Activated CD4-positive, alpha-beta T cell treated with anti-CD3 and anti-CD28 coated beads for 36 hours (primary cell): Measurements from ENCODE around the gene SKA3. TPM values are rescaled to one million over a fixed set of nuclear protein-coding genes. Genes with fewer than 3 reads are reported as not detected.
A peak's percentile ranks its signal among the peaks of the same experiment; 100 is the strongest.
"Not testable (repeated sequence)": the region's sequence is repeated elsewhere in the genome, so short reads cannot be mapped to it uniquely, and the experiment has no call there.

Experiments
- ATAC-seq: fragments of 200-7000 bp; cut with Tn5 transposase; one replicate; pipeline ENCODE4 v1.10.0; 2021; ENCODE audit warnings: mild to moderate bottlenecking, moderate library complexity
- CTCF ChIA-PET: fragments of 350-600 bp; sonication (Branson Sonifier 250); formaldehyde crosslinking; loops from one replicate; lab custom pipeline; 2021; ENCODE audit warnings: antibody characterized with exemption; lab: Charles Lee
- POLR2A ChIA-PET: fragments of 350-600 bp; sonication (Branson Sonifier 250); formaldehyde crosslinking; loops from one replicate; lab custom pipeline; 2021; ENCODE audit warnings: antibody characterized with exemption, inconsistent platforms; lab: Charles Lee
- DNase-seq: peaks from one replicate; pipeline ENCODE4 v3.0.0-alpha.2; 2020
- H3K27ac Mint-ChIP-seq: one replicate; pipeline ENCODE4 v1.8.0; 2021; ENCODE audit warnings: mixed read lengths
- H3K27me3 Mint-ChIP-seq: one replicate; pipeline ENCODE4 v1.8.0; 2021; ENCODE audit warnings: mixed read lengths
- H3K36me3 Mint-ChIP-seq: one replicate; pipeline ENCODE4 v1.8.0; 2021; ENCODE audit warnings: low read depth, mixed read lengths
- H3K4me1 Mint-ChIP-seq: one replicate; pipeline ENCODE4 v1.8.0; 2021; ENCODE audit warnings: mixed read lengths
- H3K4me3 Mint-ChIP-seq: one replicate; pipeline ENCODE4 v1.8.0; 2021; ENCODE audit warnings: mild to moderate bottlenecking, moderate library complexity, mixed read lengths
- H3K9me3 Mint-ChIP-seq: one replicate; pipeline ENCODE4 v1.8.0; 2021; ENCODE audit warnings: low read depth, mixed read lengths
- intact Hi-C, 2 experiments: fragments of 100-400 bp; cut with DNase I in 1 of 2; cut with micrococcal nuclease in 1 of 2; formaldehyde crosslinking; loops; one replicate each; pipeline versions ENCODE4 v1.14.2 to v1.15.1; 2022 to 2024; cut with DNase I, micrococcal nuclease
- total RNA-seq, 2 experiments: library from RNA; stranded (reverse); gene quantifications; one replicate each; pipeline ENCODE4 v1.2.3, GENCODE V29; 2021

The SKA3 gene
- total RNA-seq, 2 experiments from 2014 or later: 40.7 to 53.7 TPM

GRCh38 chr13:21202767-21203531 is 26.6 kb upstream of the SKA3 start:
- ChIA-PET POLR2A (no interaction called here), CTCF (no interaction called here)
- intact Hi-C loops: no loop called here
- Mint-ChIP-seq H3K27me3 (peaks cover 3% of the 10 kb centered on the region), H3K4me1 (no peaks in the 10 kb centered on the region), H3K27ac (no peak overlapping the region), H3K9me3 (no peaks in the 10 kb centered on the region), H3K36me3 (no peaks in the 10 kb centered on the region), H3K4me3 (no peak overlapping the region)
- ATAC-seq: no peak
- DNase-seq: no peak

DNA sequence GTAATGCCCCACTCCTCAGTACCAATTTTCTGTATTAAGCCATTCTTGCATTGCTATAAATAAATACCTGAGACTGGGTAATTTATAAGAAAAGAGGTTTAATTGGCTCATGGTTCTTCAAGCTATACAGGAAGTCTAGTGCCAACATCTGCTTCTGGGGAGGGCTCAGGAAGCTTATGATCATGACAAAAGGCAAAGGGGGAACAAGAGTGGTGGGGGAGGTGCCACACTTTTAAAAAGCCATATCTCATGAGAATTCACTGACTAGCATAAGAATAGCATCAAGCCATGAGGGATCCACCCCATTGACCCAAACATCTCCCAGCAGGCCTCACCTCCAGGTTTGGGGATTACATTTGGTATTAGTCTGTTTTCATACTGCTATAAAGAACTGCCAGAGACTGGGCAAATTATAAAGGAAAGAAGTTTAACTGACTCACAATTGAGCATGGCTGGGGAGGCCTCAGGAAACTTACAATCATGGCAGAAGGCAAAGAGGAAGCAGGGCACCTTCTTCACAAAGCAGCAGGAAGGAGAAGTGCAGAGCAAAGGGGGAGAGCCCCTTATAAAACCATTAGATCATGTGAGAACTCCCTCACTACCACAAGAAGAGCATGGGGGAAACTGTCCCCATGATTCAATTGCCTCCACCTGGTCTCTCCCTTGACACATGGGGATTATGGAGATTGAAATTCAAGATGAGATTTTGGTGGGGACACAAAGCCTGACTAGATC is 25.3 kb upstream of the SKA3 start:
- H3K36me3 Mint-ChIP-seq, H3K9me3 Mint-ChIP-seq, DNase-seq, H3K27me3 Mint-ChIP-seq, H3K27ac Mint-ChIP-seq, ATAC-seq, H3K4me1 Mint-ChIP-seq, H3K4me3 Mint-ChIP-seq, CTCF ChIA-PET, intact Hi-C loops, POLR2A ChIA-PET: not testable (repeated sequence)

DNA sequence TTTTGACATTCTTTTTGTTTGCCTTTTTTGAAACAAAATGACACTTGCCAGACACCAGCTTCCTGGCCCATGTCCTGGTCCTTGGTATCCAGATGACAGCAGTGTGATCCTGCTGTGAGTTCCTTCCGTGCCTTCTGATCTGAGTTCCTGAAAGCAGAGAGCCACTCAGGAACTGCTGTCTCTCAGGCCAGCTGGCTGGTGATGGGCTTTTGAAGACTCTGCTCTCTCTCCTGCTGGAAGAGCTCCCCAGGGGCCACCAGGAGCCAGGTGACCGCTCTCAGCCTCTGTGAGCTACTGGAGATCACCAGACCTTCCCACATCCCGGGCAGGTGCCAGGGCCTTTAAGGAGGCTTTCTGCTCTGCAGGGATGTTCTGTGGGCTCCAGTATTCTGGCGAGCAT is 22.0 kb upstream of the SKA3 start:
- H3K27ac Mint-ChIP-seq, ATAC-seq, H3K4me3 Mint-ChIP-seq, POLR2A ChIA-PET, intact Hi-C loops, CTCF ChIA-PET, H3K9me3 Mint-ChIP-seq, DNase-seq, H3K36me3 Mint-ChIP-seq, H3K27me3 Mint-ChIP-seq, H3K4me1 Mint-ChIP-seq: not testable (repeated sequence)

DNA sequence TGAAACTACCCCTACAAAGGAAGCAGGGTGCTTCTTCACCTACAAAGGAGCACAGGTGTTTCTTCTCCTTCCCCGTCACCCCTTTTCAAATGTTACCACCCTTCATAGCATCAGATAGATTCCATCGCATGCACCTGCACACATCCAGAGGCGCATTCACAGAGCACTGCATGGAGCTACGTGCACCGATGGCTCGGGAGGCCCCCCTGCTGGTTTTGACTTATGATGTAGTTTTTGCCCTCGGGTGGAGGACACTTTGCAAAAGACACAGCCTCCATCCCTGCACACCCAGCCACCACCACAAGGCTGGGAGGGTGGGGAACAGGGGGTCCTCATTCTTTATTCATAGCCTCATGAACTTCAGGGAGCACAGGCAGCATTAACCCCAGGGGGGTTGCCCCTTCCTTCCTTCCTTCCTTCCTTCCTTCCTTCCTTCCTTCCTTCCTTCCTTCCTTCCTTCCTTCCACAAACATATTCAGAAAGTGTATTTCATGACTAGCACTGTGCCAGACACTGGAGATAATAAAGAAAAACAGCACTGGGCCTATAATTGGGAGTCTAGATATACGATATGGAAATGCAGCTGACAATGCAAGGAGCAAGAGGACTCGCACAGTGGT is 21.4 kb upstream of the SKA3 start:
- DNase-seq, POLR2A ChIA-PET, H3K27me3 Mint-ChIP-seq, H3K9me3 Mint-ChIP-seq, H3K4me3 Mint-ChIP-seq, H3K36me3 Mint-ChIP-seq, ATAC-seq, H3K27ac Mint-ChIP-seq, intact Hi-C loops, H3K4me1 Mint-ChIP-seq, CTCF ChIA-PET: not testable (repeated sequence)

- CTCF ChIA-PET, H3K27ac Mint-ChIP-seq, intact Hi-C loops, H3K36me3 Mint-ChIP-seq, DNase-seq, ATAC-seq, POLR2A ChIA-PET, H3K4me1 Mint-ChIP-seq, H3K4me3 Mint-ChIP-seq, H3K9me3 Mint-ChIP-seq, H3K27me3 Mint-ChIP-seq: not testable (repeated sequence)
These were observed 18.4 kb upstream of the SKA3 start for GRCh38 chr13:21194756-21195155.

GRCh38 chr13:21186410-21186809 is 10.1 kb upstream of the SKA3 start:
- H3K27ac Mint-ChIP-seq, POLR2A ChIA-PET, H3K27me3 Mint-ChIP-seq: not testable (repeated sequence)

GRCh38 chr13:21181671-21182070 is 5.3 kb upstream of the SKA3 start:
- H3K9me3 Mint-ChIP-seq: no peaks in the 10 kb centered on the region
- no peak overlapping the region for H3K4me3 Mint-ChIP-seq
- intact Hi-C loops: no loop called here
- H3K4me1 Mint-ChIP-seq: peaks cover 11% of the 10 kb centered on the region
- no peaks in the 10 kb centered on the region for H3K27me3 Mint-ChIP-seq
- ChIA-PET CTCF (no interaction called here), POLR2A (no interaction called here)
- DNase-seq (no peak), ATAC-seq (no peak)
- H3K36me3 Mint-ChIP-seq: peaks cover 16% of the 10 kb centered on the region
- H3K27ac Mint-ChIP-seq: no peak overlapping the region

More at GRCh38 chr13:21186410-21186809, 10.1 kb upstream of the SKA3 start:
- intact Hi-C loops, H3K4me1 Mint-ChIP-seq, H3K9me3 Mint-ChIP-seq, CTCF ChIA-PET, ATAC-seq, H3K4me3 Mint-ChIP-seq, H3K36me3 Mint-ChIP-seq, DNase-seq: not testable (repeated sequence)

DNA sequence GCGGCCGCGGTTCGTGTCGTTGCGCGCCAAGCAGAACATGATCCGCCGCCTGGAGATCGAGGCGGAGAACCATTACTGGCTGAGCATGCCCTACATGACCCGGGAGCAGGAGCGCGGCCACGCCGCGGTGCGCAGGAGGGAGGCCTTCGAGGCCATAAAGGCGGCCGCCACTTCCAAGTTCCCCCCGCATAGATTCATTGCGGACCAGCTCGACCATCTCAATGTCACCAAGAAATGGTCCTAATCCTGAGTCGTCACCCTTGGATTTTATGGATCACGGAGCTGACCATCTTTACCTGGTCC is 581 bp upstream of the SKA3 start:
- peak; percentile 34 for ATAC-seq
- peaks cover 21% of the 10 kb centered on the region for H3K36me3 Mint-ChIP-seq
- intact Hi-C loops: loop anchor here (1.0 to 10.0 kb wide), 14 partner anchors 66 to 472 kb away; partner anchors contain the start of genes EEF1AKMT1 (in 1 of the 2), IL17D (in 1 of the 2), XPO4 (in 1 of the 2) and ZDHHC20 (in 1 of the 2)
- no peaks in the 10 kb centered on the region for H3K9me3 Mint-ChIP-seq
- no peak for DNase-seq
- ChIA-PET CTCF (interaction anchor here (1.0 to 2.4 kb wide), 7 partner anchors 8 to 300 kb away, joined by 3 to 15 read pairs (median 4); no protein-coding TSS in a partner anchor), POLR2A (interaction anchor here (0.9 to 1.7 kb wide), 7 partner anchors 31 to 427 kb away, joined by 3 to 8 read pairs (median 4); partner anchors contain the start of genes EEF1AKMT1 and MICU2)
- H3K27ac Mint-ChIP-seq: peak overlapping the region; percentile 97
- peak overlapping the region; percentile 98 for H3K4me3 Mint-ChIP-seq
- peaks cover 20% of the 10 kb centered on the region for H3K4me1 Mint-ChIP-seq
- no peaks in the 10 kb centered on the region for H3K27me3 Mint-ChIP-seq

DNA sequence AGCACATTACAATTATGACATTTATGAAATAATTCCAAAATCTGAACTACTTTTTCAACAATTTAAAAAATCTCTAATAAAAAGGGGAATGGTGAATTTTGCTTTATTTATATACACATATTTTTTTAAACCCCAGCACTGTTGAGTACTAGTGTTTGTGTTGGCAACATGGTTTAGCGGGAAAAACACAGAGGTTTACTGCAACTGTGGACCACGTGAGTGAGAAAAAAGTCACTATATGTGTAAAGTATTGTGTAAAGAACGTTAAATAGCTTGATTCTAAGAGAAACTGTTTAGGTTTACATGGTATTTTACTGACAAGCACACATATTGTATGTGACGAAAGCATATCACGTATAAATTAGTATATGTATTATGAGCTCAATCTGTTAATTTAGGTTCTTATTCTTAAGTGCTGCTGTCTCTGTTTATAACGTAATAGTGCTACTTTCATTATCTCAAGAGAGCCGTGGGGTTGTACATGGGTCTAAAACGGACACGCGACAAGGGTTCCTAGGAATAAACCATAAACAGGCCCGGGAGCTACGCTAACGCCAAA is 617 bp downstream of the SKA3 start:
- intact Hi-C loops: loop anchor here (1.0 to 10.0 kb wide), 14 partner anchors 65 to 471 kb away; partner anchors contain the start of genes EEF1AKMT1 (in 1 of the 2), IL17D (in 1 of the 2), XPO4 (in 1 of the 2) and ZDHHC20 (in 1 of the 2)
- ATAC-seq (no peak), DNase-seq (no peak)
- ChIA-PET CTCF (interaction anchor here (1.0 to 2.4 kb wide), 4 partner anchors 8 to 302 kb away, joined by 3 to 15 read pairs (median 6); no protein-coding TSS in a partner anchor), POLR2A (interaction anchor here (0.6 to 1.7 kb wide), 11 partner anchors 29 to 402 kb away, joined by 3 to 10 read pairs (median 3); partner anchors contain the start of gene EEF1AKMT1)
- peak overlapping the region; percentile 98 for H3K4me3 Mint-ChIP-seq
- no peaks in the 10 kb centered on the region for H3K27me3 Mint-ChIP-seq
- peaks cover 20% of the 10 kb centered on the region for H3K4me1 Mint-ChIP-seq
- H3K9me3 Mint-ChIP-seq: no peaks in the 10 kb centered on the region
- peak overlapping the region; percentile 97 for H3K27ac Mint-ChIP-seq
- H3K36me3 Mint-ChIP-seq: peaks cover 30% of the 10 kb centered on the region

GRCh38 chr13:21173767-21174166 is 2.6 kb downstream of the SKA3 start:
- DNase-seq, H3K27ac Mint-ChIP-seq, H3K9me3 Mint-ChIP-seq, ATAC-seq, H3K4me3 Mint-ChIP-seq, H3K27me3 Mint-ChIP-seq, POLR2A ChIA-PET: not testable (repeated sequence)
- Mint-ChIP-seq H3K36me3 (peaks cover 39% of the 10 kb centered on the region), H3K4me1 (peaks cover 20% of the 10 kb centered on the region)
- CTCF ChIA-PET: interaction anchor here (0.6 kb wide), 1 partner anchor 55 kb away, joined by 3 read pairs; no protein-coding TSS in a partner anchor
- intact Hi-C loops: loop anchor here (10.0 kb wide), 2 partner anchors 301 to 469 kb away; partner anchors contain the start of gene IL17D (in 1 of the 2)

DNA sequence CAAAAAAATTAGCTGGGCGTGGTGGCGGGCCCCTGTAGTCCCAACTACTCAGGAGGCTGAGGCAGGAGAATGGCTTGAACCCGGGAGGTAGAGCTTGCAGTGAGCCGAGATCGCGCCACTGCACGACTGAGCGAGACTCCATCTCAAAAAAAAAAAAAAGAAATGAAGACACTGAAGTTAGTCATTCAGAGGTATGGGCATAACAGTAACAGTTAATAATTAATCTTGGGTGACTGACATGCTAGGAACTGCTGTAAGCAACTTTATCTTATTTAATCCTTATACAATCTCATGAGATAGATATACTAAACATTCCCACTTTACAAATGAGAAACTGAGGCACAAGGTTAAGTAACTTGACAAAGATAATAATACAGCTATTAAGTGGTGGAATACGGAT is 4.9 kb downstream of the SKA3 start:
- ChIA-PET CTCF (interaction anchor here (0.5 to 0.7 kb wide), 2 partner anchors 236 to 240 kb away, joined by 3 to 4 read pairs; no protein-coding TSS in a partner anchor), POLR2A (no interaction called here)
- Mint-ChIP-seq H3K36me3 (peaks cover 32% of the 10 kb centered on the region), H3K4me1 (peaks cover 9% of the 10 kb centered on the region), H3K4me3 (no peak overlapping the region), H3K9me3 (no peaks in the 10 kb centered on the region), H3K27me3 (no peaks in the 10 kb centered on the region), H3K27ac (no peak overlapping the region)
- DNase-seq (no peak), ATAC-seq (no peak)
- intact Hi-C loops: loop anchor here (10.0 kb wide), 2 partner anchors 303 to 467 kb away; partner anchors contain the start of gene IL17D (in 1 of the 2)
